Lung (tissue), 12 donors: ENCODE data around the gene GPATCH1. TPM values are rescaled to one million over a fixed set of nuclear protein-coding genes. Genes with fewer than 3 reads are reported as not detected.

Experiments
- ATAC-seq: fragments of 200-7000 bp; cut with Tn5 transposase; one replicate; pipeline ENCODE4 v1.9.1; 2020; ENCODE audit warnings: moderate number of reproducible peaks; ENCODE audit not compliant: insufficient read depth, low FRiP score
- DNase-seq, 3 donors: peaks; one replicate each; pipeline ENCODE4 v3.0.0-alpha.2; 2013 to 2017
- H3K27ac ChIP-seq, 2 donors: one replicate each; pipeline ENCODE4 v1.5.1; 2013; ENCODE audit warnings: mild to moderate bottlenecking in 2 of 2, moderate library complexity in 2 of 2, control low read depth in 1 of 2, inconsistent platforms in 1 of 2, low read depth in 1 of 2, low read length in 1 of 2
- H3K27me3 ChIP-seq, 3 donors: one replicate each; pipeline ENCODE4 v1.5.1; 2013; ENCODE audit warnings: low read length in 2 of 3; ENCODE audit not compliant: control insufficient read depth in 3 of 3, insufficient read depth in 3 of 3
- H3K36me3 ChIP-seq, 4 donors: one replicate each; pipeline ENCODE4 v1.5.1; 2013; ENCODE audit warnings: low read length in 4 of 4, mild to moderate bottlenecking in 1 of 4, moderate library complexity in 1 of 4; ENCODE audit not compliant: control insufficient read depth in 4 of 4, insufficient read depth in 4 of 4
- H3K4me1 ChIP-seq, 5 donors: one replicate each; pipeline ENCODE4 v1.5.1; 2013; ENCODE audit warnings: low read length in 5 of 5, mild to moderate bottlenecking in 2 of 5, moderate library complexity in 1 of 5; ENCODE audit not compliant: control insufficient read depth in 5 of 5, insufficient read depth in 5 of 5
- H3K4me3 ChIP-seq: one replicate; pipeline ENCODE4 v1.5.1; 2013; ENCODE audit warnings: mild to moderate bottlenecking, control low read depth, moderate library complexity
- H3K9ac ChIP-seq, 2 donors: one replicate each; pipeline ENCODE4 v1.5.1; 2013; ENCODE audit warnings: low read length in 2 of 2, control low read depth in 1 of 2; ENCODE audit not compliant: insufficient read depth in 1 of 2
- H3K9me3 ChIP-seq, 4 donors: one replicate each; pipeline ENCODE4 v1.5.1; 2013; ENCODE audit warnings: low read length in 3 of 4, mild to moderate bottlenecking in 1 of 4, moderate library complexity in 1 of 4; ENCODE audit not compliant: control insufficient read depth in 4 of 4, insufficient read depth in 3 of 4
- WGBS, 2 donors: extraction: QIAGEN DNeasy Blood & Tissue Kit; methylation state at CpG; one replicate each; pipeline ENCODE4 v1.1.7; 2013; 5-methylcytosine and 5-hydroxymethylcytosine counted together
- polyA plus RNA-seq, 2 donors: library from polyadenylated mRNA; stranded (reverse); fragments of 200-250 nt; gene quantifications; one replicate each; pipeline ENCODE4 v1.2.1, GENCODE V29; 2013
- total RNA-seq, 2 donors: library from RNA; depleted of rRNA in 1 of 2; stranded (reverse); fragments of >200 nt in 1 of 2; gene quantifications; one replicate each; pipeline ENCODE4 v1.2.1, GENCODE V29; 2014 to 2021
- TF ChIP-seq, protein P1 (sequence below): IDR thresholded peaks from 2 replicates; pipeline ENCODE4 v1.5.1; 2012; ENCODE audit warnings: mild to moderate bottlenecking; ENCODE audit errors: control extremely low read depth, extremely low read depth
- donor health status: control.
- donor health status: control.
- donor health status: Bipolar disorder and iron deficiency.
- donor health status: healthy.
- donor health status: DM: yes; HTN: yes; CAD: no.

Gene GPATCH1
- total and polyA plus RNA-seq, 4 donors = 3.8 to 12.3 (median 6.0) TPM

DNA sequence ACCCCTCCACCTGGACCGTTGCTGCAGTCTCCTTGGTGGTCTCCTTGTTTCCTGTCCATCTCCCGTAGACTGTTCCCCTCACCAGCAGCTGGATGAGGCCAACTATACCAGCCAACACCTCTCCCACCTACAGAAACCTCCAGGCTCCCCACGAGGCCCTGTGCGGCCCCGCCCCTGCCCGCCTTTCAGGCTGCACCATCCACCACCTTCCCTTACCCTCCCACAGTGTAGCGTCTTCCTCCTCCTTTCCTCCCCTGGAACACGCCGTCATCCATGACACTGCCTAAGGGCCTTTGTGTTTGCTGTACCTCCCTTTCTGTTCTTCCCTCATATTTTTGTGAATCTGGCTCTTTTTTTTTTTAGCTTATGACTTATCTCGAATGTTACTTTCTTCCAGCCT is 27.2 kb downstream of the GPATCH1 start:
- TF ChIP-seq, protein P1, sequence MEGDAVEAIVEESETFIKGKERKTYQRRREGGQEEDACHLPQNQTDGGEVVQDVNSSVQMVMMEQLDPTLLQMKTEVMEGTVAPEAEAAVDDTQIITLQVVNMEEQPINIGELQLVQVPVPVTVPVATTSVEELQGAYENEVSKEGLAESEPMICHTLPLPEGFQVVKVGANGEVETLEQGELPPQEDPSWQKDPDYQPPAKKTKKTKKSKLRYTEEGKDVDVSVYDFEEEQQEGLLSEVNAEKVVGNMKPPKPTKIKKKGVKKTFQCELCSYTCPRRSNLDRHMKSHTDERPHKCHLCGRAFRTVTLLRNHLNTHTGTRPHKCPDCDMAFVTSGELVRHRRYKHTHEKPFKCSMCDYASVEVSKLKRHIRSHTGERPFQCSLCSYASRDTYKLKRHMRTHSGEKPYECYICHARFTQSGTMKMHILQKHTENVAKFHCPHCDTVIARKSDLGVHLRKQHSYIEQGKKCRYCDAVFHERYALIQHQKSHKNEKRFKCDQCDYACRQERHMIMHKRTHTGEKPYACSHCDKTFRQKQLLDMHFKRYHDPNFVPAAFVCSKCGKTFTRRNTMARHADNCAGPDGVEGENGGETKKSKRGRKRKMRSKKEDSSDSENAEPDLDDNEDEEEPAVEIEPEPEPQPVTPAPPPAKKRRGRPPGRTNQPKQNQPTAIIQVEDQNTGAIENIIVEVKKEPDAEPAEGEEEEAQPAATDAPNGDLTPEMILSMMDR = no peak
- ATAC-seq = no peak
- Histone ChIP-seq H3K4me3 (no peak overlapping the region), H3K9ac (no peak overlapping the region), H3K9me3 (no peaks in the 10 kb centered on the region), H3K27me3 (no peaks in the 10 kb centered on the region), H3K36me3 (peaks cover 12 to 32% (median 30%) of the 10 kb centered on the region in 4 donors), H3K27ac (no peak overlapping the region), H3K4me1 (peaks cover 0 to 6% (median 0%) of the 10 kb centered on the region in 5 donors)
- 92 to 96% methylated on average over 10 of the region's 10 CpGs for WGBS, 2 donors
- no peak for DNase-seq

GRCh38 chr19:33110137-33110910 is 29.3 kb downstream of the GPATCH1 start:
- Histone ChIP-seq H3K36me3 (peaks cover 9 to 34% (median 29%) of the 10 kb centered on the region in 4 donors), H3K27me3 (no peaks in the 10 kb centered on the region), H3K4me3 (no peak overlapping the region), H3K4me1 (peaks cover 0 to 6% (median 0%) of the 10 kb centered on the region in 5 donors), H3K9me3 (no peaks in the 10 kb centered on the region), H3K27ac (no peak overlapping the region), H3K9ac (no peak overlapping the region)
- DNase-seq (peak in 2 of 3 donors; percentile 34 to 71), ATAC-seq (no peak)
- WGBS, 2 donors = 86 to 90% methylated on average over 9 of the region's 9 CpGs
- TF ChIP-seq, protein P1 = no peak

DNA sequence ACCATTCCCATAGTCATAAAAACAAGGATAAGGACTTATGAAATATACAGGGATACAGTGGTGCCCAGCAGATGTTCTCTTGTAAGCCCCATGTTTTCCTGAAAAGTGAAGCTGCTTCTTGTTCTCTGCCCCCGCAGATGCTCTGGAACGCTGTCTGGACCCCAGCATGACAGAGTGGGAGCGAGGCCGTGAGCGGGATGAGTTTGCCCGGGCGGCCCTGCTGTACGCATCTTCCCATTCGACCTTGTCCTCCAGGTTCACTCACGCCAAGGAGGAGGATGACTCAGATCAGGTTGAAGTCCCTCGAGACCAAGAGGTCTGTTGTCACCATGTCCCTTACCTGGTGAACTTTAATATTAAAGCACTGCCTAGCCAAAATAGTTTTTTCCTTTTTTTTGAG is 30.6 kb downstream of the GPATCH1 start:
- H3K9me3 ChIP-seq = no peaks in the 10 kb centered on the region
- H3K27me3 ChIP-seq = no peaks in the 10 kb centered on the region
- TF ChIP-seq, protein P1 = no peak
- no peak for DNase-seq
- peaks cover 9 to 35% (median 30%) of the 10 kb centered on the region in 4 donors for H3K36me3 ChIP-seq
- H3K4me1 ChIP-seq = peaks cover 0 to 6% (median 0%) of the 10 kb centered on the region in 5 donors
- 94 to 98% methylated on average over 11 of the region's 11 CpGs for WGBS, 2 donors
- no peak overlapping the region for H3K27ac ChIP-seq
- no peak for ATAC-seq
- H3K9ac ChIP-seq = no peak overlapping the region
- no peak overlapping the region for H3K4me3 ChIP-seq

- DNase-seq (no peak), ATAC-seq (no peak)
- TF ChIP-seq, protein P1 = no peak
- peaks cover 0 to 6% (median 0%) of the 10 kb centered on the region in 5 donors for H3K4me1 ChIP-seq
- no peak overlapping the region for H3K4me3 ChIP-seq
- H3K9ac ChIP-seq = no peak overlapping the region
- 90 to 92% methylated on average over 4 of the region's 4 CpGs for WGBS, 2 donors
- H3K36me3 ChIP-seq = peaks cover 19 to 34% (median 26%) of the 10 kb centered on the region in 4 donors
- no peaks in the 10 kb centered on the region for H3K27me3 ChIP-seq
- H3K9me3 ChIP-seq = no peaks in the 10 kb centered on the region
- no peak overlapping the region for H3K27ac ChIP-seq
These were observed 33.3 kb downstream of the GPATCH1 start for GRCh38 chr19:33114312-33114711.
